Measurements from ENCODE around the gene BIK.

BIK gene

DNA sequence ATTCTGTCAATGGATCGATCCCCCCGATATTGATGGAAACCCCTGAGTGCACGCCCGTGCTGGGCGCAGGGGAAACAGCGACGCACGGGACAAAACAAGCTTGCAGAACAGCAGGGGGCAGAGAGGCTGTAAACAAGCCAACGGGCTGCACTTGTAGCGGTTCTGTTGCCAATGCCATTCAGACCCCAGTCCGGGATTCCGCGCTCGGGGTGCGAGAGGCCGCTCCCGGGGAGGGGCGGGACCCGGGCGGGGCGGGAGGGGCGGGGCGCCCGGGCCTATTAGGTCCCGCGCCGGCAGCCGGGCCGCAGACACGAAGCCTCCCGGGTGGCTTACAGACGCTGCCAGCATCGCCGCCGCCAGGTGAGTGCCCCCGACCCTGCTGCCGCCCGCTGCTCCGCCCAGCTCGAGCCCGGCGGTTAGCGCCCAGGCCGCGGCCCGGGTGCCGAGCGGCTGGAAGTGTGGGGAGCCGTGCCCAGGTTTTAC lies at the start of gene BIK:
Gene BIK, plus strand, starts transcription at position 307 of the 483 bp plus-strand sequence. CDS start 13,273 bp downstream, outside the sequence.
- DNase-seq (ENCODE audit: low spot score in 2 of 2) (no peak), ATAC-seq (ENCODE audit: low read depth) (peak; percentile 67)
- Mint-ChIP-seq H3K4me1 (peaks cover 14% of the 10 kb centered on the region), H3K27me3 (peaks cover 26% of the 10 kb centered on the region), H3K27ac (no peak within 1 kb of the TSS), H3K9me3 (no peaks in the 10 kb centered on the region), H3K36me3 (no peaks in the 10 kb centered on the region), H3K4me3 (peak within 1 kb of the TSS; percentile 67)

- H3K4me1 Mint-ChIP-seq, result no peaks in the 10 kb centered on the region
These were observed 44.4 kb upstream of the BIK start for GRCh38 chr22:43066134-43066533.

GRCh38 chr22:43066844-43067385 lies 43.6 kb upstream of the BIK start:
- Mint-ChIP-seq H3K9me3 (no peaks in the 10 kb centered on the region), H3K27ac (no peak overlapping the region), H3K36me3 (peaks cover 13% of the 10 kb centered on the region), H3K4me1 (no peaks in the 10 kb centered on the region), H3K4me3 (no peak overlapping the region), H3K27me3 (no peaks in the 10 kb centered on the region)
- DNase-seq (ENCODE audit: low spot score in 2 of 2) (no peak), ATAC-seq (ENCODE audit: low read depth) (no peak)

More at GRCh38 chr22:43066134-43066533, 44.4 kb upstream of the BIK start:
- Mint-ChIP-seq H3K27ac (no peak overlapping the region), H3K9me3 (no peaks in the 10 kb centered on the region), H3K4me3 (no peak overlapping the region), H3K27me3 (no peaks in the 10 kb centered on the region), H3K36me3 (peaks cover 16% of the 10 kb centered on the region)
- no peak for ATAC-seq (ENCODE audit: low read depth)
- DNase-seq (ENCODE audit: low spot score in 2 of 2), result no peak

- Mint-ChIP-seq H3K27ac (no peak overlapping the region), H3K4me1 (no peaks in the 10 kb centered on the region), H3K9me3 (no peaks in the 10 kb centered on the region), H3K27me3 (peaks cover 1% of the 10 kb centered on the region), H3K36me3 (no peaks in the 10 kb centered on the region), H3K4me3 (no peak overlapping the region)
- ATAC-seq (ENCODE audit: low read depth) (no peak), DNase-seq (ENCODE audit: low spot score in 2 of 2) (no peak)
These were observed 33.3 kb upstream of the BIK start for GRCh38 chr22:43077121-43077877.

GRCh38 chr22:43078522-43078921 lies 32.0 kb upstream of the BIK start:
- ATAC-seq (ENCODE audit: low read depth) (no peak), DNase-seq (ENCODE audit: low spot score in 2 of 2) (no peak)
- peaks cover 1% of the 10 kb centered on the region for H3K27me3 Mint-ChIP-seq
- no peaks in the 10 kb centered on the region for H3K9me3 Mint-ChIP-seq
- H3K4me1 Mint-ChIP-seq, result no peaks in the 10 kb centered on the region
- H3K4me3 Mint-ChIP-seq, result no peak overlapping the region
- no peaks in the 10 kb centered on the region for H3K36me3 Mint-ChIP-seq
- no peak overlapping the region for H3K27ac Mint-ChIP-seq

DNA sequence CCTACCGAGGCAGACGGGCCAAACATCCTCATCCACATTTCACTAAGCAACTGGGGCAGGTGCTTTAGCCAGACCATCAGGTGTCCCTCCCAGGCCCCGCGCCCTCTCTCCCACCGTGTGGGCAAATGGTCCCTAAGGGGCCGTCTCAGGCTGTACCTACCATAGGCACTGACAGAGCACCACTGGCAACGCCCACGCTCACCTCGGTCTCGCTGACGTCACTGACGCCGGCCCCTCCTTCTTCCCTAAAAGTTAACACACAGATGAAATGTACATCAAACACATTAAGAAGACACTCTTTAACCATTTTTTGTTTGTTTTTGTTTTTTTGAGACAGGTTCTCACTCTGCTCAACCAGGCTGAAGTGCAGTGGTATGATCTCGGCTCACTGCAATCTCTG lies 30.8 kb upstream of the BIK start:
- Mint-ChIP-seq H3K9me3 (no peaks in the 10 kb centered on the region), H3K27ac (no peak overlapping the region), H3K27me3 (peaks cover 1% of the 10 kb centered on the region), H3K4me1 (no peaks in the 10 kb centered on the region), H3K36me3 (no peaks in the 10 kb centered on the region), H3K4me3 (no peak overlapping the region)
- ATAC-seq (ENCODE audit: low read depth), result no peak
- no peak for DNase-seq (ENCODE audit: low spot score in 2 of 2)

GRCh38 chr22:43080616-43081015 lies 29.9 kb upstream of the BIK start:
- DNase-seq (ENCODE audit: low spot score in 2 of 2) (no peak), ATAC-seq (ENCODE audit: low read depth) (no peak)
- no peaks in the 10 kb centered on the region for H3K9me3 Mint-ChIP-seq
- H3K4me3 Mint-ChIP-seq, result no peak overlapping the region
- H3K4me1 Mint-ChIP-seq, result no peaks in the 10 kb centered on the region
- no peak overlapping the region for H3K27ac Mint-ChIP-seq
- no peaks in the 10 kb centered on the region for H3K36me3 Mint-ChIP-seq
- peaks cover 1% of the 10 kb centered on the region for H3K27me3 Mint-ChIP-seq

- H3K36me3 Mint-ChIP-seq, result no peaks in the 10 kb centered on the region
- H3K4me1 Mint-ChIP-seq, result peaks cover 5% of the 10 kb centered on the region
- DNase-seq (ENCODE audit: low spot score in 2 of 2) (no peak), ATAC-seq (ENCODE audit: low read depth) (no peak)
- peaks cover 1% of the 10 kb centered on the region for H3K27me3 Mint-ChIP-seq
- H3K4me3 Mint-ChIP-seq, result no peak overlapping the region
- no peaks in the 10 kb centered on the region for H3K9me3 Mint-ChIP-seq
- H3K27ac Mint-ChIP-seq, result no peak overlapping the region
These were observed 28.6 kb upstream of the BIK start for GRCh38 chr22:43081968-43082367.

GRCh38 chr22:43085658-43086606 lies 24.6 kb upstream of the BIK start:
- Mint-ChIP-seq H3K36me3 (no peaks in the 10 kb centered on the region), H3K4me3 (no peak overlapping the region), H3K4me1 (peaks cover 13% of the 10 kb centered on the region), H3K27ac (no peak overlapping the region), H3K9me3 (no peaks in the 10 kb centered on the region), H3K27me3 (no peaks in the 10 kb centered on the region)
- ATAC-seq (ENCODE audit: low read depth) (no peak), DNase-seq (ENCODE audit: low spot score in 2 of 2) (no peak)

DNA sequence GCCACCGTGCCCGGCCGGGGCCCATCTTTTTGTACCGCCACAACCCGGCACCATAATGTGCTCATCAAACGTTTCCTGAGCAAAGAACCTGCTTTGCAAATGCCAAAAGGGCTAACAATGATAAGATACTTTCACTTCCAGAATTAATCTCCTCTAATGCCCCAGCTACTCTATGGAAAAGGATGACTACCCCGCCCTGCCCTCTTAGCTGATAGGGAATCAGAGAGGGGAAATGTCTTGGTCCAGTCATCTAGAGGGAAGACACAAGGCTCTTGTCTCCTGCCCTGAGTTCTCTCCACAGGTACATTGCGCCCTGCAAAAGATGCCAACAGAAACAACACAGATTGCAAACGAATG lies 21.9 kb upstream of the BIK start:
- no peaks in the 10 kb centered on the region for H3K27me3 Mint-ChIP-seq
- no peak overlapping the region for H3K27ac Mint-ChIP-seq
- no peaks in the 10 kb centered on the region for H3K36me3 Mint-ChIP-seq
- peak overlapping the region; percentile 83 for H3K4me3 Mint-ChIP-seq
- H3K9me3 Mint-ChIP-seq, result no peaks in the 10 kb centered on the region
- no peak for ATAC-seq (ENCODE audit: low read depth)
- peaks cover 16% of the 10 kb centered on the region for H3K4me1 Mint-ChIP-seq
- DNase-seq (ENCODE audit: low spot score in 2 of 2), result no peak

DNA sequence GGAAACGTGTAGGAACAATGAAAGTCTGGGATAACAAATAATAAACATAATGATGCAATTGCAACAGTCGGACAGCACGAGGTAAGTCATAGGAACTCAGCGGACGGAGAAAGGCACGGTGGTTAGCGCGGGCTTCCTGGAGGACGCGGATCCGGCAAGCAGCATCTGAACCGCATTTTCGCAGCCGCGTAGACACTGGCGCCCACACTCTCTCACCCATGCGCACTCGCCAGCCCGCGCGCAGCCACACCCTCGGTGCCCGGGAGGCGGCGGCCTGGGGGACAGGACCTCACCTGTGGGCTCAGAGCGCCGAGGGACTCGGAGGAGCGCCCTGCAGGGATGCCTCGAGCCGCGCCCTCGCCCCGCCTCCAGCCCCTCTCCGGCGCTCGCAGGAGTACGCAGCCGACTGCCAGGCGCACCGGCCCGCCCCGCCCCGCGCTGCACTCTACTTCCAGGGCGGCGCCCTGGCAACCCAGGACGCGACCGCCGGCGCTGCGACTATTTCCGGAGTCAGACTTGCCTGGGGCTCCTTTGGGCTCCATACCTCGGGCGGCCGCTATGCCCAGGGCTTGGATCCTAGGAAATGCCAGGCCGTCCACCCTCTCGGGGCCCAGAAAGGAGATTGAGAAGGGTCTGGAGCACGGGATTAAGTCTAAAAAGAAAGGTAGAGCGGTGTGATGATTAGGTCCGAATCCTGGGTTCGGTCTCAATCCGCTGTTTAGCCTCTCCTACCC lies 21.4 kb upstream of the BIK start, which contains the start of gene TTLL1:
Gene TTLL1, minus strand, starts transcription at position 408 of the 734 bp plus-strand sequence. CDS start 13,805 bp downstream, outside the sequence.
- H3K27ac Mint-ChIP-seq, result no peak within 1 kb of the TSS
- no peaks in the 10 kb centered on the region for H3K27me3 Mint-ChIP-seq
- H3K9me3 Mint-ChIP-seq, result no peaks in the 10 kb centered on the region
- peak; percentile 80 for DNase-seq (ENCODE audit: low spot score in 2 of 2)
- peak; percentile 90 for ATAC-seq (ENCODE audit: low read depth)
- H3K4me3 Mint-ChIP-seq, result peak within 1 kb of the TSS; percentile 83
- H3K4me1 Mint-ChIP-seq, result peaks cover 16% of the 10 kb centered on the region
- no peaks in the 10 kb centered on the region for H3K36me3 Mint-ChIP-seq

GRCh38 chr22:43090130-43090789 lies 20.3 kb upstream of the BIK start:
- Mint-ChIP-seq H3K36me3 (no peaks in the 10 kb centered on the region), H3K9me3 (no peaks in the 10 kb centered on the region), H3K4me1 (peaks cover 16% of the 10 kb centered on the region), H3K27me3 (no peaks in the 10 kb centered on the region), H3K27ac (no peak overlapping the region), H3K4me3 (peak overlapping the region; percentile 37)
- DNase-seq (ENCODE audit: low spot score in 2 of 2) (peak in 1 of 2 donors; percentile 25), ATAC-seq (ENCODE audit: low read depth) (peak; percentile 42)

DNA sequence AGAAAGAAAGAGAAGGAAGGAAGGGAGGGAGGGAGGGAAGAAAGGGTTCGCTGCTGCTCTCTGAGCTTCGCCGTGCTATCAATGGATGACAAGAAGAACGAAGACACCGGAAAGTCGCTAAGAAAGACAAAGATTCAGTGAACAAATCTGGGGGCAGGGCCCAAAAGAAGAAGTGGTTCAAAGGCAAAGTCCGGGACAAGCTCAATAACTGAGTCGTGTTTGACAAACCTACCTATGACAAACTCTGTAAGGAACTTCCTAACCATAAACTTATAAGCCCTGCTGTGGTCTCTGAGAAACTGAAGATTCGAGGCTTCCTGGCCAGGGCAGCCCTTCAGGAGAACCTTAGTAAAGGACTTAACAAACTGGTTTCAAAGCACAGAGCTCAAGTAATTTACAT lies 18.5 kb upstream of the BIK start:
- DNase-seq (ENCODE audit: low spot score in 2 of 2), result no peak
- no peaks in the 10 kb centered on the region for H3K27me3 Mint-ChIP-seq
- H3K4me3 Mint-ChIP-seq, result no peak overlapping the region
- peaks cover 5% of the 10 kb centered on the region for H3K9me3 Mint-ChIP-seq
- peaks cover 2% of the 10 kb centered on the region for H3K36me3 Mint-ChIP-seq
- ATAC-seq (ENCODE audit: low read depth), result no peak
- H3K4me1 Mint-ChIP-seq, result peaks cover 11% of the 10 kb centered on the region
- no peak overlapping the region for H3K27ac Mint-ChIP-seq
